ENCODE measurements around the gene PLA2G2F. TPM values are rescaled to one million over a fixed set of nuclear protein-coding genes. Genes with fewer than 3 reads are reported as not detected.

Gene PLA2G2F
- total and polyA plus RNA-seq, 9 of the 15 experiments (the other 6 are each of a cell fraction or from before 2014, with no cell fraction given): not detected

GRCh38 chr1:20187813-20188454 lies 48.8 kb downstream of the PLA2G2F start (continued):
- no peak for TF ChIP-seq PTTG1 (tag; IDR thresholded peaks at IDR 0.05; ENCODE audit: low read depth)
- TF ChIP-seq KHSRP (IDR thresholded peaks at IDR 0.05): no peak
- peak; percentile 95 for TF ChIP-seq ZBTB7A (IDR thresholded peaks at IDR 0.05; ENCODE audit: borderline replicate concordance, control insufficient read depth, low read depth, low read length)
- TF ChIP-seq FOXA3 (CRISPR knock-in tag; conservative IDR thresholded peaks at IDR 0.05 in 1 of 2, IDR thresholded peaks at IDR 0.05 in 1 of 2): no peak
- peak; percentile 85 for TF ChIP-seq POLR2AphosphoS5 (IDR thresholded peaks at IDR 0.05; ENCODE audit: control insufficient read depth, insufficient read depth, low read depth, low read length)
- no peak for TF ChIP-seq TAF1 (IDR thresholded peaks at IDR 0.05; ENCODE audit: control insufficient read depth, extremely low read depth, insufficient read depth, low read length, severe bottlenecking)
- no peak for TF ChIP-seq RB1 (IDR thresholded peaks at IDR 0.05; ENCODE audit: low read depth)
- peak; percentile 9 to 57; a peak in 2 of 4 replicates for TF ChIP-seq HDAC1 (IDR thresholded peaks at IDR 0.05)
- TF ChIP-seq ZBED1 (IDR thresholded peaks at IDR 0.05): no peak
- peak in 1 of 2 experiments; percentile 17; a peak in 1 of 4 replicates for TF ChIP-seq ARNT (IDR thresholded peaks at IDR 0.05)
- TF ChIP-seq PHF21A (IDR thresholded peaks at IDR 0.05; ENCODE audit: borderline replicate concordance, low read depth): peak; percentile 69; the same call in 1 of the 2 replicates
- peak; percentile 90 for TF ChIP-seq VEZF1 (CRISPR knock-in tag; IDR thresholded peaks at IDR 0.05)
- peak; percentile 91 for TF ChIP-seq ARID1B (IDR thresholded peaks at IDR 0.05)
- TF ChIP-seq TEAD4 (IDR thresholded peaks at IDR 0.05; ENCODE audit: low read length): peak; percentile 82
- TF ChIP-seq TEAD4 (CRISPR knock-in tag; IDR thresholded peaks at IDR 0.05; ENCODE audit: borderline replicate concordance): no peak
- TF ChIP-seq CEBPG (CRISPR knock-in tag; IDR thresholded peaks at IDR 0.05): no peak
- no peak for TF ChIP-seq CEBPG (tag; conservative IDR thresholded peaks at IDR 0.05 in 1 of 2, IDR thresholded peaks at IDR 0.05 in 1 of 2)
- TF ChIP-seq AFF1 (IDR thresholded peaks at IDR 0.05; ENCODE audit: low read depth in 1 of 2, partially characterized antibody in 2 of 2): peak in 1 of 2 experiments; percentile 58
- TF ChIP-seq ZBTB34 (CRISPR knock-in tag; IDR thresholded peaks at IDR 0.05): 0 out of 2 replicates have a peak, but pooled peaks have one; percentile 45
- no peak for TF ChIP-seq C11orf30 (IDR thresholded peaks at IDR 0.05; ENCODE audit: low read depth)
- TF ChIP-seq GTF2B (IDR thresholded peaks at IDR 0.05; ENCODE audit: extremely low read depth, insufficient read length): no peak

Measured in K562 (cell line).